Kidney (tissue), 14 donors: ENCODE results near the gene ZNF487. TPM values are rescaled to one million over a fixed set of nuclear protein-coding genes. Genes with fewer than 3 reads are reported as not detected.

Experiments
- DNase-seq, 5 donors: peaks; one replicate each; pipeline ENCODE4 v3.0.0-alpha.2; 2013 to 2020
- FAIRE-seq: peaks from 2 replicates; lab custom pipeline; 2012; peaks lifted over from hg19 to GRCh38; lab: Jason Lieb, UNC
- H3K27ac ChIP-seq, 2 donors: one replicate each; pipeline ENCODE4 v1.7.0; 2013; ENCODE audit warnings: low read depth in 2 of 2, low read length in 2 of 2, inconsistent platforms in 1 of 2
- H3K27me3 ChIP-seq: one replicate; pipeline ENCODE4 v1.7.1; 2013; ENCODE audit warnings: low read length, inconsistent platforms; ENCODE audit not compliant: control insufficient read depth, insufficient read depth
- H3K36me3 ChIP-seq, 3 donors: one replicate each; pipeline versions ENCODE4 v1.7.0 to v1.7.1; 2013; ENCODE audit warnings: low read length in 3 of 3, control low read depth in 1 of 3, inconsistent platforms in 1 of 3; ENCODE audit not compliant: insufficient read depth in 3 of 3, control insufficient read depth in 2 of 3
- H3K4me1 ChIP-seq, 3 donors: one replicate each; pipeline versions ENCODE4 v1.7.0 to v1.7.1; 2013; ENCODE audit warnings: low read length in 3 of 3, inconsistent platforms in 1 of 3, low read depth in 1 of 3; ENCODE audit not compliant: control insufficient read depth in 2 of 3, insufficient read depth in 2 of 3
- H3K4me3 ChIP-seq, 3 donors: one replicate each; pipeline versions ENCODE4 v1.7.0 to v1.8.1; 2013; ENCODE audit warnings: low read length in 3 of 3, control low read depth in 1 of 3, inconsistent platforms in 1 of 3
- H3K9ac ChIP-seq, 3 donors: one replicate each; pipeline versions ENCODE4 v1.7.0 to v1.7.1; 2013; ENCODE audit warnings: low read length in 3 of 3, control low read depth in 1 of 3, inconsistent platforms in 1 of 3
- H3K9me3 ChIP-seq, 3 donors: one replicate each; pipeline versions ENCODE4 v1.7.0 to v1.7.1; 2013; ENCODE audit warnings: low read length in 3 of 3, control low read depth in 1 of 3, inconsistent platforms in 1 of 3; ENCODE audit not compliant: control insufficient read depth in 2 of 3, insufficient read depth in 1 of 3
- intact Hi-C: fragments of 100-400 bp; cut with DNase I; formaldehyde crosslinking; loops from one replicate; pipeline ENCODE4 v1.11.1; 2022
- polyA plus RNA-seq: library from polyadenylated mRNA; stranded (reverse); fragments of 350-450 nt; fragmentation: Illumina TruSeq; extraction: RNeasy Lipid Tissue Mini Kit (QIAGEN cat#74804); gene quantifications from one replicate; pipeline ENCODE4 v1.2.3, GENCODE V29; 2014; ENCODE audit warnings: low read depth, low replicate concordance; ENCODE audit not compliant: insufficient read depth
- total RNA-seq: library from RNA; stranded (reverse); fragmentation: NEBNext Ultra II Directional; extraction: Animal tissue kit (Norgen Biotek cat#: 25700); gene quantifications from one replicate; pipeline ENCODE4 v1.2.1, GENCODE V29; 2021
- TF ChIP-seq, protein P1 (sequence below): IDR thresholded peaks from 3 replicates; pipeline ENCODE4 v1.5.1; 2012; ENCODE audit warnings: mild to moderate bottlenecking, moderate library complexity, borderline replicate concordance; ENCODE audit not compliant: insufficient read depth; ENCODE audit errors: extremely low read depth
- donor health status: control.
- donor health status: control.
- donor health status: control.
- donor health status: control.
- donor health status: control.
- donor health status: DM: yes; HTN: yes; CAD: no.
- donor health status: Normal renal cell carcinoma (clear cell type).

ZNF487 gene
- total and polyA plus RNA-seq, 2 donors from 2014 or later, result 7.1 to 9.7 TPM

GRCh38 chr10:43407148-43407575, 29.7 kb upstream of the ZNF487 start:
- Histone ChIP-seq H3K27me3 (no peaks in the 10 kb centered on the region), H3K27ac (peak overlapping the region; percentile 99), H3K4me3 (peak overlapping the region; percentile 75 to 86 (median 84)), H3K9ac (peak overlapping the region; percentile 69 to 94 (median 72)), H3K36me3 (peaks cover 0 to 3% (median 0%) of the 10 kb centered on the region in 3 donors), H3K4me1 (peaks cover 0 to 10% (median 3%) of the 10 kb centered on the region in 3 donors), H3K9me3 (no peaks in the 10 kb centered on the region)
- peak; percentile 55 to 89 (median 79) for DNase-seq
- TF ChIP-seq, protein P1, sequence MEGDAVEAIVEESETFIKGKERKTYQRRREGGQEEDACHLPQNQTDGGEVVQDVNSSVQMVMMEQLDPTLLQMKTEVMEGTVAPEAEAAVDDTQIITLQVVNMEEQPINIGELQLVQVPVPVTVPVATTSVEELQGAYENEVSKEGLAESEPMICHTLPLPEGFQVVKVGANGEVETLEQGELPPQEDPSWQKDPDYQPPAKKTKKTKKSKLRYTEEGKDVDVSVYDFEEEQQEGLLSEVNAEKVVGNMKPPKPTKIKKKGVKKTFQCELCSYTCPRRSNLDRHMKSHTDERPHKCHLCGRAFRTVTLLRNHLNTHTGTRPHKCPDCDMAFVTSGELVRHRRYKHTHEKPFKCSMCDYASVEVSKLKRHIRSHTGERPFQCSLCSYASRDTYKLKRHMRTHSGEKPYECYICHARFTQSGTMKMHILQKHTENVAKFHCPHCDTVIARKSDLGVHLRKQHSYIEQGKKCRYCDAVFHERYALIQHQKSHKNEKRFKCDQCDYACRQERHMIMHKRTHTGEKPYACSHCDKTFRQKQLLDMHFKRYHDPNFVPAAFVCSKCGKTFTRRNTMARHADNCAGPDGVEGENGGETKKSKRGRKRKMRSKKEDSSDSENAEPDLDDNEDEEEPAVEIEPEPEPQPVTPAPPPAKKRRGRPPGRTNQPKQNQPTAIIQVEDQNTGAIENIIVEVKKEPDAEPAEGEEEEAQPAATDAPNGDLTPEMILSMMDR, result no peak
- intact Hi-C loops, result no loop called here
- FAIRE-seq, result no peak

DNA sequence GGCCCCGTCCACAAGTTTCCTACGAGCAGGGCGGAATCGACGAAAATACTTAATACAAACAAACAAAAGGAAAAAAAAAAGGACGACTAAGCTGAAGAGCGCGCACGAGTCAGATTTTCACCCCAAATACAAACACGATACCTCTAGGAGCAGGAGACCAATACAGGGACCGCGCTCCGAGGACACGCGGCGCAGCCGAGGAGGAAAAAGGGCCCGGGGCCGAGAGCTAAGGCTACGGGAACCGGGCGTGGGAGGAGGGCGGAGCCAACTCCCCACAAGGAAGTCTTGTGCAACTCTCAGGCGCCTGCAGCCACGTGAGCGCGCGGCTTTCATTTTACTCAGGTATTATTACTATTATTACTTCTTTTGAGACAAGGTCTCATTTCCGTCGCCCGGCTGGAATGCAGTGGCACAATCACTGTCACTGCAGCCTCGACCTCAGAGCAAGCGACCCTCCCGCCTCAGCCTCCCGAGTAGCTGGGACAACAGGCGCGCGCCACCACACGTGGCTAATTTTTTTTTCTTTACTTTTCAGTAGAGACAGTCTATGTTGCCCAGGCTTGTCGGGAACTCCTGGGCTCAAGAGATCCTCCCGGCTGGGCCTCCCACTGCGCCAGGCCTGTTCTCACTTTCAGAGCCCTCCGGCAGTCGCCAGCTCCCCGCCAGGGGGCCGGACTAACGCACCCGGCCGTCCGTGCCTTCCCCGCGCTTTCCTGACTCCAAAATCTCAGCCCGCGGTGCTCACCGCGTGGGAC, 29.2 kb upstream of the ZNF487 start:
- peak overlapping the region; percentile 99 for H3K27ac ChIP-seq
- FAIRE-seq (no peak), DNase-seq (peak; percentile 86 to 98 (median 94))
- peak overlapping the region; percentile 67 to 84 (median 75) for H3K4me3 ChIP-seq
- H3K9ac ChIP-seq, result peak overlapping the region; percentile 69 to 94 (median 72)
- TF ChIP-seq, protein P1, result peak; percentile 5
- no peaks in the 10 kb centered on the region for H3K9me3 ChIP-seq
- intact Hi-C loops, result no loop called here
- H3K27me3 ChIP-seq, result no peaks in the 10 kb centered on the region
- H3K4me1 ChIP-seq, result peaks cover 0 to 10% (median 3%) of the 10 kb centered on the region in 3 donors
- H3K36me3 ChIP-seq, result peaks cover 0 to 3% (median 0%) of the 10 kb centered on the region in 3 donors

GRCh38 chr10:43408331-43408709, 28.6 kb upstream of the ZNF487 start:
- DNase-seq, result peak in 1 of 5 donors; percentile 42
- intact Hi-C loops, result no loop called here
- Histone ChIP-seq H3K4me1 (peaks cover 0 to 10% (median 3%) of the 10 kb centered on the region in 3 donors), H3K9ac (peak overlapping the region; percentile 14 to 94 (median 69)), H3K27me3 (no peaks in the 10 kb centered on the region), H3K27ac (peak overlapping the region; percentile 99), H3K36me3 (peaks cover 0 to 1% (median 0%) of the 10 kb centered on the region in 3 donors), H3K4me3 (peak overlapping the region; percentile 67 to 84 (median 75)), H3K9me3 (no peaks in the 10 kb centered on the region)
- TF ChIP-seq, protein P1, result no peak
- no peak for FAIRE-seq
